HTR-8/SVneo (cell line): ENCODE data around the gene COX17.
"Not testable (repeated sequence)": the region's sequence is repeated elsewhere in the genome, so short reads cannot be mapped to it uniquely, and the experiment has no call there.

ENCODE experiments used
- DNase-seq: peaks from one replicate; pipeline ENCODE4 v3.0.0; 2011; ENCODE audit warnings: low spot score, mixed read lengths; ENCODE audit not compliant: insufficient read length
- FAIRE-seq: peaks from 2 replicates; lab custom pipeline; 2011; peaks lifted over from hg19 to GRCh38; lab: Jason Lieb, UNC

COX17 gene

GRCh38 chr3:119676771-119677640 is at the start of gene COX17:
TSS of gene COX17 (minus strand) at chr3:119677406. CDS start at chr3:119677310, 96 bp downstream.
- FAIRE-seq (peak; percentile 78), DNase-seq (peak; percentile 98)

- no peak for FAIRE-seq
These were observed 49.7 kb upstream of the COX17 start for GRCh38 chr3:119726909-119727308.

GRCh38 chr3:119723022-119723421 is 45.8 kb upstream of the COX17 start:
- no peak for FAIRE-seq
- no peak for DNase-seq

More at GRCh38 chr3:119726909-119727308, 49.7 kb upstream of the COX17 start:
- no peak for DNase-seq

- DNase-seq (no peak), FAIRE-seq (no peak)
These were observed 40.3 kb upstream of the COX17 start for GRCh38 chr3:119717520-119717919.

- no peak for FAIRE-seq
- no peak for DNase-seq
These were observed 39.8 kb upstream of the COX17 start for GRCh38 chr3:119716998-119717397.

GRCh38 chr3:119715105-119715504 is 37.9 kb upstream of the COX17 start:
- FAIRE-seq (no peak), DNase-seq (no peak)

GRCh38 chr3:119703820-119704531 is 26.8 kb upstream of the COX17 start:
- FAIRE-seq (no peak), DNase-seq (no peak)

GRCh38 chr3:119702530-119703527 is 25.6 kb upstream of the COX17 start, which contains the start of gene CFAP91:
TSS of gene CFAP91 (plus strand) at chr3:119703022. CDS start at chr3:119703099, 77 bp downstream.
- FAIRE-seq, result peak; percentile 74
- peak; percentile 67 for DNase-seq

- FAIRE-seq, result no peak
- no peak for DNase-seq
These were observed 23.9 kb upstream of the COX17 start for GRCh38 chr3:119700920-119701734.

- DNase-seq (no peak), FAIRE-seq (no peak)
These were observed 23.2 kb upstream of the COX17 start for GRCh38 chr3:119700269-119700919.

GRCh38 chr3:119697394-119697793 is 20.2 kb upstream of the COX17 start:
- no peak for FAIRE-seq
- DNase-seq, result no peak

GRCh38 chr3:119695480-119695879 is 18.3 kb upstream of the COX17 start:
- no peak for DNase-seq
- FAIRE-seq, result no peak

- no peak for FAIRE-seq
- no peak for DNase-seq
These were observed 12.9 kb upstream of the COX17 start for GRCh38 chr3:119690043-119690656.

GRCh38 chr3:119683421-119683820 is 6.2 kb upstream of the COX17 start:
- no peak for DNase-seq
- FAIRE-seq, result no peak

GRCh38 chr3:119681279-119681678 is 4.1 kb upstream of the COX17 start:
- DNase-seq (peak; percentile 36), FAIRE-seq (peak; percentile 16)

GRCh38 chr3:119679874-119680273 is 2.7 kb upstream of the COX17 start:
- DNase-seq (no peak), FAIRE-seq (no peak)

- not testable (repeated sequence) for FAIRE-seq, DNase-seq
These were observed 1.0 kb upstream of the COX17 start for GRCh38 chr3:119678209-119678608.

- DNase-seq (no peak), FAIRE-seq (no peak)
These were observed 382 bp upstream of the COX17 start for GRCh38 chr3:119677641-119677934.
